Measurements from ENCODE around the gene SSC5D. TPM values are rescaled to one million over a fixed set of nuclear protein-coding genes. Genes with fewer than 3 reads are reported as not detected.
A peak's percentile ranks its signal among the peaks of the same experiment; 100 is the strongest.

Gene SSC5D
- total and polyA plus RNA-seq, 9 of the 15 experiments (the other 6 are each of a cell fraction or from before 2014, with no cell fraction given): 0.04 to 0.71 (median 0.14) TPM; not detected in 2

DNA sequence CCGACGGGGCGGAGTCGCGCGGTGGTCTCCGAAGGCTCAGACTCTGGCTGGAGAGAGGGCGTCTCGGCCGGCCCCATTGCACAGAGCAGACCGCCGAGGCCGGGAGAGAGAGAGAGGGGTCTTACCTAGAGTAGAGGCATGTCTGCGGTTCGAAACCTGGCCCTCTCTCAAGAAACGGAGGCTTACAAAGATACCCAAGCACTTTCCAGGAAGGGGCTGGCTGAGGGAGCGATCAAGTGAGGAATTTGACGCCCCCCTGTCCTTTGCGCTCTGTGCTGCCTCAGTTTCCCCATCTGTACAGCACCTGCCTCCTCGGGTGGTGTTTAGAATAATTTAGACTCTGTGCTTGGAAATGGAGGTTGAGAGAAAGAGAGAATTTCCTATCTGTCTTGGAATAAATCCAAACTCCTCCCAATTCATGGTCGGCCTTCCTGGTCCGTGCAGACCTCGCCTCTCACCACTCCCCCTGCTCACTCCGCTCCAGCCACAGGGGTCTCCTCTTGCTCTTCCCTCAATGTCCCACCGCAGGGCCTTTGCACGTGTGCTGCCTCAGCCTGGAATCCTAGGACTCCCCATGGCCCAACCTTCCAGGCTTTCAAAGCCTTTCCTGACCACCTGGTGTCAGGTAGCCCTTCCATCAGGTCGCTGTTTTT lies 26.1 kb upstream of the SSC5D start (continued):
- TF ChIP-seq ATF1 (CRISPR knock-in tag; IDR thresholded peaks at IDR 0.05) (no peak), ATF1 (tag; IDR thresholded peaks at IDR 0.05) (0 out of 2 replicates have a peak, but pooled peaks have one; percentile 62), PHB2 (IDR thresholded peaks at IDR 0.05; ENCODE audit: low read depth) (peak; percentile 21; the same call in 1 of the 2 replicates), ZNF133 (CRISPR knock-in tag; IDR thresholded peaks at IDR 0.05) (no peak), ZNF583 (CRISPR knock-in tag; IDR thresholded peaks at IDR 0.05) (0 out of 2 replicates have a peak, but pooled peaks have one; percentile 39), LCOR (CRISPR knock-in tag; IDR thresholded peaks at IDR 0.05) (no peak), ZNF263 (CRISPR knock-in tag; IDR thresholded peaks at IDR 0.05; ENCODE audit: borderline replicate concordance) (no peak), HIVEP1 (CRISPR knock-in tag; IDR thresholded peaks at IDR 0.05) (no peak), NFRKB (IDR thresholded peaks at IDR 0.05; ENCODE audit: low read depth) (peak; percentile 36), DDX20 (tag; IDR thresholded peaks at IDR 0.05; ENCODE audit: low read depth) (no peak), ZNF76 (CRISPR knock-in tag; IDR thresholded peaks at IDR 0.05; ENCODE audit: borderline replicate concordance) (0 out of 2 replicates have a peak, but pooled peaks have one; percentile 57), KLF1 (tag; IDR thresholded peaks at IDR 0.05) (no peak), SUPT5H (IDR thresholded peaks at IDR 0.05) (peak; percentile 48), ZNF408 (CRISPR knock-in tag; IDR thresholded peaks at IDR 0.05; ENCODE audit: low read depth) (no peak), BCL6 (CRISPR knock-in tag; IDR thresholded peaks at IDR 0.05) (no peak), PRMT5 (CRISPR knock-in tag; IDR thresholded peaks at IDR 0.05) (no peak), BCOR (IDR thresholded peaks at IDR 0.05) (peak; percentile 81; the same call in 1 of the 2 replicates), NRF1 (conservative IDR thresholded peaks at IDR 0.05 in 1 of 2, IDR thresholded peaks at IDR 0.05 in 1 of 2) (peak; percentile 59 to 66), ZNF699 (CRISPR knock-in tag; IDR thresholded peaks at IDR 0.05; ENCODE audit: insufficient replicate concordance) (no peak), WHSC1 (IDR thresholded peaks at IDR 0.05; ENCODE audit: low read length) (no peak), ZNF212 (CRISPR knock-in tag; IDR thresholded peaks at IDR 0.05) (peak; percentile 17; the same call in 1 of the 2 replicates), MED1 (CRISPR knock-in tag; IDR thresholded peaks at IDR 0.05; ENCODE audit: borderline replicate concordance) (no peak), ZSCAN29 (IDR thresholded peaks at IDR 0.05) (no peak), KLF13 (tag; IDR thresholded peaks at IDR 0.05; ENCODE audit: borderline replicate concordance, low read depth) (no peak), HEY1 (CRISPR knock-in tag; IDR thresholded peaks at IDR 0.05; ENCODE audit: borderline replicate concordance) (no peak), NFXL1 (CRISPR knock-in tag; IDR thresholded peaks at IDR 0.05) (no peak)
- TF ChIP-seq, protein P1, sequence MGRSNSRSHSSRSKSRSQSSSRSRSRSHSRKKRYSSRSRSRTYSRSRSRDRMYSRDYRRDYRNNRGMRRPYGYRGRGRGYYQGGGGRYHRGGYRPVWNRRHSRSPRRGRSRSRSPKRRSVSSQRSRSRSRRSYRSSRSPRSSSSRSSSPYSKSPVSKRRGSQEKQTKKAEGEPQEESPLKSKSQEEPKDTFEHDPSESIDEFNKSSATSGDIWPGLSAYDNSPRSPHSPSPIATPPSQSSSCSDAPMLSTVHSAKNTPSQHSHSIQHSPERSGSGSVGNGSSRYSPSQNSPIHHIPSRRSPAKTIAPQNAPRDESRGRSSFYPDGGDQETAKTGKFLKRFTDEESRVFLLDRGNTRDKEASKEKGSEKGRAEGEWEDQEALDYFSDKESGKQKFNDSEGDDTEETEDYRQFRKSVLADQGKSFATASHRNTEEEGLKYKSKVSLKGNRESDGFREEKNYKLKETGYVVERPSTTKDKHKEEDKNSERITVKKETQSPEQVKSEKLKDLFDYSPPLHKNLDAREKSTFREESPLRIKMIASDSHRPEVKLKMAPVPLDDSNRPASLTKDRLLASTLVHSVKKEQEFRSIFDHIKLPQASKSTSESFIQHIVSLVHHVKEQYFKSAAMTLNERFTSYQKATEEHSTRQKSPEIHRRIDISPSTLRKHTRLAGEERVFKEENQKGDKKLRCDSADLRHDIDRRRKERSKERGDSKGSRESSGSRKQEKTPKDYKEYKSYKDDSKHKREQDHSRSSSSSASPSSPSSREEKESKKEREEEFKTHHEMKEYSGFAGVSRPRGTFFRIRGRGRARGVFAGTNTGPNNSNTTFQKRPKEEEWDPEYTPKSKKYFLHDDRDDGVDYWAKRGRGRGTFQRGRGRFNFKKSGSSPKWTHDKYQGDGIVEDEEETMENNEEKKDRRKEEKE (IDR thresholded peaks at IDR 0.05; ENCODE audit: borderline replicate concordance in 1 of 2, control insufficient read depth in 1 of 2, low read depth in 2 of 2, low read length in 1 of 2): no peak
- TF ChIP-seq, protein P2, sequence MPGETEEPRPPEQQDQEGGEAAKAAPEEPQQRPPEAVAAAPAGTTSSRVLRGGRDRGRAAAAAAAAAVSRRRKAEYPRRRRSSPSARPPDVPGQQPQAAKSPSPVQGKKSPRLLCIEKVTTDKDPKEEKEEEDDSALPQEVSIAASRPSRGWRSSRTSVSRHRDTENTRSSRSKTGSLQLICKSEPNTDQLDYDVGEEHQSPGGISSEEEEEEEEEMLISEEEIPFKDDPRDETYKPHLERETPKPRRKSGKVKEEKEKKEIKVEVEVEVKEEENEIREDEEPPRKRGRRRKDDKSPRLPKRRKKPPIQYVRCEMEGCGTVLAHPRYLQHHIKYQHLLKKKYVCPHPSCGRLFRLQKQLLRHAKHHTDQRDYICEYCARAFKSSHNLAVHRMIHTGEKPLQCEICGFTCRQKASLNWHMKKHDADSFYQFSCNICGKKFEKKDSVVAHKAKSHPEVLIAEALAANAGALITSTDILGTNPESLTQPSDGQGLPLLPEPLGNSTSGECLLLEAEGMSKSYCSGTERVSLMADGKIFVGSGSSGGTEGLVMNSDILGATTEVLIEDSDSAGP (CRISPR knock-in tag; IDR thresholded peaks at IDR 0.05): no peak
